Upper lobe of left lung (tissue), 4 donors: ENCODE measurements around the gene MEGF9.

Source experiments
- CTCF ChIP-seq, 6 experiments: fragments of 450-650 bp in 4 of 6; fragments of 200-600 bp in 2 of 6; sonication (generic) in 2 of 6; IDR thresholded peaks; one replicate each; pipeline ENCODE4 v1.5.1; 2016 to 2019; ENCODE audit warnings: antibody characterized with exemption in 6 of 6
- EP300 ChIP-seq, 4 donors: sonication (generic); formaldehyde crosslinking; IDR thresholded peaks; one replicate each; pipeline ENCODE4 v1.5.1; 2017; ENCODE audit warnings: antibody characterized with exemption in 4 of 4, control low read depth in 2 of 4

GRCh38 chr9:120558454-120558853 is 155.8 kb downstream of the MEGF9 start:
- TF ChIP-seq CTCF (IDR thresholded peaks at IDR 0.05) = no peak
- no peak for TF ChIP-seq EP300 (IDR thresholded peaks at IDR 0.05)
